HL-60 (cell line): ENCODE data around the gene EPB41L4B.

Experiments
- CTCF ChIP-seq: IDR thresholded peaks from one replicate; pipeline ENCODE4 v1.5.1; 2011; ENCODE audit warnings: low read length, control low read depth, inconsistent platforms; ENCODE audit not compliant: insufficient read depth
- GABPA ChIP-seq: IDR thresholded peaks from 2 replicates; pipeline ENCODE4 v1.6.1; 2012; ENCODE audit warnings: low read depth
- POLR2AphosphoS5 ChIP-seq: IDR thresholded peaks from 2 replicates; pipeline ENCODE4 v1.6.1; 2012; ENCODE audit warnings: low read depth
- REST ChIP-seq: IDR thresholded peaks from 2 replicates; pipeline ENCODE4 v1.6.1; 2012; ENCODE audit warnings: low read depth; ENCODE audit not compliant: insufficient replicate concordance
- SPI1 ChIP-seq: IDR thresholded peaks from 2 replicates; pipeline ENCODE4 v1.6.1; 2012; ENCODE audit warnings: low read depth, mild to moderate bottlenecking, borderline replicate concordance

GRCh38 chr9:109166771-109167601 lies 153.9 kb downstream of the EPB41L4B start, which contains the start of gene FRRS1L:
- no peak for TF ChIP-seq REST
- TF ChIP-seq CTCF, result no peak
- no peak for TF ChIP-seq SPI1
- no peak for TF ChIP-seq POLR2AphosphoS5
- TF ChIP-seq GABPA, result no peak
